A549 (cell line): Measurements from ENCODE around the gene TMEM179.

Experiments used
- BHLHE40 ChIP-seq: IDR thresholded peaks from 2 replicates; pipeline ENCODE4 v1.6.1; 2012; ENCODE audit warnings: low read depth, low read length, inconsistent platforms
- CEBPB ChIP-seq, 2 experiments: fragments of >200 bp in 1 of 2; sonication (Bioruptor Twin) in 1 of 2; formaldehyde crosslinking in 1 of 2; IDR thresholded peaks; 2 replicates each; pipeline ENCODE4 v1.6.1; 2012 to 2016
- CHD2 ChIP-seq: fragments of 150-350 bp; IDR thresholded peaks from 2 replicates; pipeline ENCODE4 v1.6.1; 2014; ENCODE audit warnings: low read length; ENCODE audit not compliant: partially characterized antibody
- MAFK ChIP-seq: fragments of 450-650 bp; IDR thresholded peaks from 2 replicates; pipeline ENCODE4 v1.6.1; 2014; ENCODE audit not compliant: partially characterized antibody
- POLR2A ChIP-seq: IDR thresholded peaks from 2 replicates; pipeline ENCODE4 v1.6.1; 2012; ENCODE audit warnings: mild to moderate bottlenecking, low read length
- TF ChIP-seq, protein P1 (sequence below): fragments of >200 bp; sonication (Bioruptor Twin); formaldehyde crosslinking; IDR thresholded peaks from 3 replicates; pipeline ENCODE4 v1.5.1; 2016

DNA sequence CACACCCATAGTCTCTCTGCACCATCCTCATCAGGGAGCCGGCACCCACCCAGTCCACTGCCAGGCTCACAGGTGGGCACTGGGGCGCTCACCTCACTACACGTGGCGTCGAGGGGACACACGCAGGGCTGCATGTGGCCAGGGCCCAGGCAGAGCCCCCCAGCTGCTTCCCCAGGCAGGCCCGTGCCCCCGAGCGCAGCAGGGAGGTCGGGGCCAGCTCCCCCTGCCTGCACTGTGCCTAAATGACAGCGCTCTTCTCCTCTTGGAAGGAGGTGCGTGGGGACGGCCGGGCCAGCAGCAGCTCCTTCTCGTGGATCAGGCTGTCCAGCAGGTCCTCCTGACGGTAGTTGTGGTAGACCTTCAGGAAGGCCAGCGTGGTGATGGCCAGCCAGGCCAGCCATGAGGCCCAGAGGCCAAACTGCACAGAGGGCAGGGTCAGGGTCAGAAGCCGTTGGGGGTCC, 11.3 kb downstream of the TMEM179 start:
- TF ChIP-seq BHLHE40: no peak
- TF ChIP-seq, protein P1, sequence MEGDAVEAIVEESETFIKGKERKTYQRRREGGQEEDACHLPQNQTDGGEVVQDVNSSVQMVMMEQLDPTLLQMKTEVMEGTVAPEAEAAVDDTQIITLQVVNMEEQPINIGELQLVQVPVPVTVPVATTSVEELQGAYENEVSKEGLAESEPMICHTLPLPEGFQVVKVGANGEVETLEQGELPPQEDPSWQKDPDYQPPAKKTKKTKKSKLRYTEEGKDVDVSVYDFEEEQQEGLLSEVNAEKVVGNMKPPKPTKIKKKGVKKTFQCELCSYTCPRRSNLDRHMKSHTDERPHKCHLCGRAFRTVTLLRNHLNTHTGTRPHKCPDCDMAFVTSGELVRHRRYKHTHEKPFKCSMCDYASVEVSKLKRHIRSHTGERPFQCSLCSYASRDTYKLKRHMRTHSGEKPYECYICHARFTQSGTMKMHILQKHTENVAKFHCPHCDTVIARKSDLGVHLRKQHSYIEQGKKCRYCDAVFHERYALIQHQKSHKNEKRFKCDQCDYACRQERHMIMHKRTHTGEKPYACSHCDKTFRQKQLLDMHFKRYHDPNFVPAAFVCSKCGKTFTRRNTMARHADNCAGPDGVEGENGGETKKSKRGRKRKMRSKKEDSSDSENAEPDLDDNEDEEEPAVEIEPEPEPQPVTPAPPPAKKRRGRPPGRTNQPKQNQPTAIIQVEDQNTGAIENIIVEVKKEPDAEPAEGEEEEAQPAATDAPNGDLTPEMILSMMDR: no peak
- no peak for TF ChIP-seq CEBPB (IDR thresholded peaks at IDR 0.05)
- no peak for TF ChIP-seq POLR2A
- TF ChIP-seq MAFK: no peak
- no peak for TF ChIP-seq CHD2
